ENCODE results near the gene RNF215. TPM values are rescaled to one million over a fixed set of nuclear protein-coding genes. Genes with fewer than 3 reads are reported as not detected.

Gene RNF215
- total RNA-seq, 3 donors from 2014 or later = 13.3 to 15.4 (median 14.0) TPM

DNA sequence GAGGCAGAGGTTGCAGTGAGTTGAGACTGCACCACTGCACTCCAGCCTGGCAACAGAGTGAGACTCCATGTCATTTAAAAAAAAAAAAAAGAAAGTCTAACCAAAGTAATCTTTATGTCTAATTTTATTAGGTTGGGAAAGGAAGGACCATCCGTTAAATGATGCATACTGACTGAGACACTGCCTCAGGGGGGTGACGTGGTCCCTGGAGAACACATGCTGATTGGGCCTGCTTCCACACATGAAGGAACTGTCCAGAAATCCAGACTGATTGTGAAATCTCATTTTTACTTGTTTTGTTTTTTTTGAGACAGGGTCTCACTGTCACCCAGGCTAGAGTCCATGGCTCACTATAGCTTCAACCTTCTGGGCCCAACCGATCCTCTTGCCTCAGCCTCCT lies 36.0 kb downstream of the RNF215 start:
- H3K4me1 ChIP-seq = peaks cover 0 to 11% of the 10 kb centered on the region in 2 donors
- no peak overlapping the region for H3K4me3 ChIP-seq
- H3K27me3 ChIP-seq = no peaks in the 10 kb centered on the region
- intact Hi-C loops (cut with DNase I; ENCODE audit: low total_unique reads) = no loop called here
- no peak overlapping the region for H3K27ac ChIP-seq
- no peak for DNase-seq (ENCODE audit: low spot score in 2 of 2)
- TF ChIP-seq, protein P1, sequence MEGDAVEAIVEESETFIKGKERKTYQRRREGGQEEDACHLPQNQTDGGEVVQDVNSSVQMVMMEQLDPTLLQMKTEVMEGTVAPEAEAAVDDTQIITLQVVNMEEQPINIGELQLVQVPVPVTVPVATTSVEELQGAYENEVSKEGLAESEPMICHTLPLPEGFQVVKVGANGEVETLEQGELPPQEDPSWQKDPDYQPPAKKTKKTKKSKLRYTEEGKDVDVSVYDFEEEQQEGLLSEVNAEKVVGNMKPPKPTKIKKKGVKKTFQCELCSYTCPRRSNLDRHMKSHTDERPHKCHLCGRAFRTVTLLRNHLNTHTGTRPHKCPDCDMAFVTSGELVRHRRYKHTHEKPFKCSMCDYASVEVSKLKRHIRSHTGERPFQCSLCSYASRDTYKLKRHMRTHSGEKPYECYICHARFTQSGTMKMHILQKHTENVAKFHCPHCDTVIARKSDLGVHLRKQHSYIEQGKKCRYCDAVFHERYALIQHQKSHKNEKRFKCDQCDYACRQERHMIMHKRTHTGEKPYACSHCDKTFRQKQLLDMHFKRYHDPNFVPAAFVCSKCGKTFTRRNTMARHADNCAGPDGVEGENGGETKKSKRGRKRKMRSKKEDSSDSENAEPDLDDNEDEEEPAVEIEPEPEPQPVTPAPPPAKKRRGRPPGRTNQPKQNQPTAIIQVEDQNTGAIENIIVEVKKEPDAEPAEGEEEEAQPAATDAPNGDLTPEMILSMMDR (IDR thresholded peaks at IDR 0.05) = no peak
- TF ChIP-seq POLR2AphosphoS5 (IDR thresholded peaks at IDR 0.05) (no peak), POLR2A (IDR thresholded peaks at IDR 0.05) (no peak)
- H3K36me3 ChIP-seq = peaks cover under 1% of the 10 kb centered on the region
- no peaks in the 10 kb centered on the region for H3K9me3 ChIP-seq

DNA sequence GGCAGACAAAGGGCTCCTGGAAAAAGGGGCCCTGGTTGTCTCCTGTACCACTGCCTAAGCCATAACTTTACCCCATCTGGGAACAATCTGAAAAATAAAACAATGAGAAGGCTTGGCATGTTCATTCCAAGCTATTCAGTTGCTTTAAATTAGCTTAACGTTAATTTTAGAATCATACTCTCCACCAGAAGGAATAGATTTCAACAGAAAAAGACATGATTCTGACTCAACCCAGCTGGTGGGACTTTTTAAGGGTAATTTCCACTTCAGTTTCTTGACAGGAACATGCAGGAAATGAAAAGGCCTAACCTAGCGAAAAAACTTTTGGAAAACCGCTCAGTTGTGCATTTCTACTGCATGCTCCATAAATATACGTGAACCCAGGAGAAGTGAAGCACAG lies 38.4 kb downstream of the RNF215 start:
- H3K36me3 ChIP-seq = peaks cover 11% of the 10 kb centered on the region
- no peaks in the 10 kb centered on the region for H3K27me3 ChIP-seq
- H3K4me3 ChIP-seq = no peak overlapping the region
- H3K9me3 ChIP-seq = no peaks in the 10 kb centered on the region
- H3K27ac ChIP-seq = no peak overlapping the region
- H3K4me1 ChIP-seq = peaks cover 0 to under 1% of the 10 kb centered on the region in 2 donors
- TF ChIP-seq, protein P1 (IDR thresholded peaks at IDR 0.05) = no peak
- TF ChIP-seq POLR2A (IDR thresholded peaks at IDR 0.05) (no peak), POLR2AphosphoS5 (IDR thresholded peaks at IDR 0.05) (no peak)
- no peak for DNase-seq (ENCODE audit: low spot score in 2 of 2)
- intact Hi-C loops (cut with DNase I; ENCODE audit: low total_unique reads) = no loop called here

GRCh38 chr22:30348404-30348803 lies 38.8 kb downstream of the RNF215 start:
- Histone ChIP-seq H3K27ac (no peak overlapping the region), H3K27me3 (no peaks in the 10 kb centered on the region), H3K36me3 (peaks cover 11% of the 10 kb centered on the region), H3K4me1 (no peaks in the 10 kb centered on the region), H3K4me3 (no peak overlapping the region), H3K9me3 (no peaks in the 10 kb centered on the region)
- DNase-seq (ENCODE audit: low spot score in 2 of 2) = no peak
- intact Hi-C loops (cut with DNase I; ENCODE audit: low total_unique reads) = no loop called here
- TF ChIP-seq, protein P1 (IDR thresholded peaks at IDR 0.05) = no peak
- TF ChIP-seq POLR2AphosphoS5 (IDR thresholded peaks at IDR 0.05) (no peak), POLR2A (IDR thresholded peaks at IDR 0.05) (no peak)

DNA sequence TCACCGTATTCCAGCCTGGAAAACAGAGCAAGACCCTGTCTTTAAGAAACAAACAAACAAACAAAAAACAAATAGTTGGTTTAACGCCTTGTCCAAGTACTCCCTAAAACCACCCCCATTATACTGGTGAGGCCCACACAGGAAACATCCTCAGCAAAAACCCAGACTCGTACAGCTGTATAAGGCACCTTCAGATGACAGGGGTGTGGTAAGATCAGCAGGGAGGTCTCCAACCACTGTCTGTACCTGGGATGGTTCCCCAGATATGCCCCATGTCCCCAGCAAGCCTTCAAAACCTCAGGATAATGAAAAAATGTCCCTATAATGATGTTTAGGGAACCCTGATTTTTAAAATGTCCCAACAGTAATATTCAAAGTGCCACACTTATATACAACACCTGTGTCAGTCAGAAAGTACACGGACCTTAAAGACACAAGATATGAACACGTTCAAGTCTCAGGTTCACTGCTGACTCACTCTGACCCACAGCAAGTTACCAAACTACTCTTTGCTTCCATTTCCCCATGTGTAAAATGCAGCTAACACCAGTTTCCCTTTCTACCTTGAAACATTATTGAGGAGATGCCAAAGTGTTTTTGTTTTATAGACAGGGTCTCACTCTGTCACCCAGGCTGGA lies 39.8 kb downstream of the RNF215 start:
- H3K36me3 ChIP-seq = peaks cover 11% of the 10 kb centered on the region
- H3K4me1 ChIP-seq = no peaks in the 10 kb centered on the region
- H3K9me3 ChIP-seq = no peaks in the 10 kb centered on the region
- H3K4me3 ChIP-seq = no peak overlapping the region
- no peak for DNase-seq (ENCODE audit: low spot score in 2 of 2)
- H3K27ac ChIP-seq = no peak overlapping the region
- intact Hi-C loops (cut with DNase I; ENCODE audit: low total_unique reads) = no loop called here
- TF ChIP-seq, protein P1 (IDR thresholded peaks at IDR 0.05) = no peak
- TF ChIP-seq POLR2AphosphoS5 (IDR thresholded peaks at IDR 0.05) = no peak
- TF ChIP-seq POLR2A (IDR thresholded peaks at IDR 0.05) = no peak
- no peaks in the 10 kb centered on the region for H3K27me3 ChIP-seq

DNA sequence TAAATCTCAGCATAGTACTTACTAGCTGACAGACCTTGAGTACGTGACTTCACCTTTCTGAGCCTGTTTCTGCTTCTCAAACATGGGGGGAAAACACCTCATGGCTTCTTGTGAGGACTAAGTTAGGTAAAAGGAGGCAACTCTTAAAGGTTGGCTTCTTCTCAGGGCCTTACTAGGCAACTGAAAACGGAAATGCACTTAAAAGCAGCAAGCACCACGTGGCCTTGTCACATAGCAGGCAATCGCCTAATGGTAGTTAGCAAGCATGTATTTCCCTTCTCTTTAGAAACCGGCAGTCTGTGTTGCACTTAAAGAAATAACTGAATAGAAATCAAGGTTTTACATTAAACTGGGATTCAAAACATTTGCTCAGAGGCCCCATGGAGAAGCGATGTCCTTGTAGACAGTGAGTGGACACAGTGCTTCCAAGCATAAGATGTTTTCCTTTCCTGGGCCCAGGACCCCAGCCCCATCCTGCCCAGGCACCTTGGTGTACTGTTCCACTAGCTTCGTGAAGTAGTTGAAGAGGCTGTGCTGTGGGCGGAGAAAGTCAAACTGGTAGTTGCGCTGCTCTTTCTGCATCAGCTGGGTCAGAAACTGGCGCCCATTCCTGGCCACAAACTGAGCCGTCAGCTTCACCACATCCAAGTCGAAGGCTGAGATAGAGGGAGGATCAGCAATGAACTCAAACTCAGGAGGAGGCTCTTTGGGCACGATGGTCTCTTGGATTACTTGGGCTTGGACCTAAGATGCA lies 42.6 kb downstream of the RNF215 start:
- Histone ChIP-seq H3K9me3 (no peaks in the 10 kb centered on the region), H3K27me3 (no peaks in the 10 kb centered on the region), H3K4me1 (peaks cover 4% of the 10 kb centered on the region in 2 donors), H3K36me3 (peaks cover 15% of the 10 kb centered on the region), H3K27ac (no peak overlapping the region), H3K4me3 (no peak overlapping the region)
- intact Hi-C loops (cut with DNase I; ENCODE audit: low total_unique reads) = loop anchor here (2.0 kb wide), 1 partner anchor 62 kb away; no protein-coding TSS in a partner anchor
- no peak for DNase-seq (ENCODE audit: low spot score in 2 of 2)
- TF ChIP-seq, protein P1 (IDR thresholded peaks at IDR 0.05) = no peak
- TF ChIP-seq POLR2AphosphoS5 (IDR thresholded peaks at IDR 0.05) (no peak), POLR2A (IDR thresholded peaks at IDR 0.05) (no peak)

Data from breast epithelium (tissue), 4 donors.